NCI-H1436 (cell line): ENCODE measurements around the gene PML.

Experiments
- DNase-seq: peaks from one replicate; lab custom pipeline; 2025; lab: John Stamatoyannopoulos, UW

Gene PML

GRCh38 chr15:73994413-73994883 lies at the start of gene PML:
Gene PML (plus strand): TSS chr15:73994716. CDS start chr15:73994813, 97 bp downstream.
- DNase-seq, result peak; percentile 93

- DNase-seq, result no peak
These were observed 49.4 kb upstream of the PML start for GRCh38 chr15:73945130-73945508.

DNA sequence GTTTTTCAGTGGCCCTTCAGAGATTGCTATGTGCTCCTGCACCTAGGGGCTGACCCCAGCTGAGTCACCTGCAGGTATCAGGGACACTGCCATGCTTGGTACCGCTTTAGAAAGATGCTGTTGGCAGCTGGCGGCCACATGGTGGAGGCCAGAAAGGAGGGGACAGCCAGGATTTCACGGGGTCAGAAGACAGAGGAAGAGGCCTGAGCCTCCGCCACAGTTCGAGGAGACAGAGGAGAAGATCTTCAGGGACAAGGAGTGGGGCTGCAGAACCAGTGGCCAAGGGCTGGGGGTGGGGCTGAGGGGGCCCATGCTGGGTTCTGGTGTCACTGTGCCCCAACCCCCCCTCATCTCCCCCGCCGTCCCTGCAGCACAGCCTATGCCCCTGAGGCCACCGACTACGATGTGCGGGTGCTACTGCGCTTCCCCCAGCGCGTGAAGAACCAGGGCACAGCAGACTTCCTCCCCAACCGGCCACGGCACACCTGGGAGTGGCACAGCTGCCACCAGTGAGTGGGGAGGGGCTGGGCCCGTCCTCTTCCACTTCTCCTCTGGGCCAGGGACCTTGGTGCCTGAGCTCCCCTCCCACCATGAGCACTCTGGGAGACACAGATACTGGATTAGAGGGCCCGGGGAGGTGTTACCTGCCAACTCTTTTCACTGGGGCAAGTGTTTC lies 48.3 kb upstream of the PML start:
- no peak for DNase-seq

DNA sequence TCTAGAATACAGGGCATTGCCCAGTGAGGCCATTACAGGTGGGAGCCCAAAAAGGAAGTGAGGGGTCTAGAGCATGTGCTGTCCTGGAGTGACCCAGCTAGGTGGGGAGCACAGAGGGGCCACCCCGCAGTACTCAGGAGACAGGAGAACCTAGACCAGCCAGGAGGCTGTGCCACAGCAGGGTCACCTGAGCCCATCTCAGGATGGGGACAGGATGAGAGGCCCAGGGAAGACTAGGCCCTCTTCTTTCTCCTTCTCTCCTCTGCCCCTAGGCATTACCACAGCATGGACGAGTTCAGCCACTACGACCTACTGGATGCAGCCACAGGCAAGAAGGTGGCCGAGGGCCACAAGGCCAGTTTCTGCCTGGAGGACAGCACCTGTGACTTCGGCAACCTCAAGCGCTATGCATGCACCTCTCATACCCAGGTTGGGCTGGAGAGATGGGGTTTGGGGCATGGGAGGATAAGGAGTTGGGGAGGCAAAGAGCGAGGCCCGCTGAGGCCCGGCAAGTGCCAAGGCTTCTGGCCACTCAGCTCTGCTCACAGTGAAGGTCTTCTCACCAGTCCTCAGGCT lies 47.6 kb upstream of the PML start:
- DNase-seq, result no peak

DNA sequence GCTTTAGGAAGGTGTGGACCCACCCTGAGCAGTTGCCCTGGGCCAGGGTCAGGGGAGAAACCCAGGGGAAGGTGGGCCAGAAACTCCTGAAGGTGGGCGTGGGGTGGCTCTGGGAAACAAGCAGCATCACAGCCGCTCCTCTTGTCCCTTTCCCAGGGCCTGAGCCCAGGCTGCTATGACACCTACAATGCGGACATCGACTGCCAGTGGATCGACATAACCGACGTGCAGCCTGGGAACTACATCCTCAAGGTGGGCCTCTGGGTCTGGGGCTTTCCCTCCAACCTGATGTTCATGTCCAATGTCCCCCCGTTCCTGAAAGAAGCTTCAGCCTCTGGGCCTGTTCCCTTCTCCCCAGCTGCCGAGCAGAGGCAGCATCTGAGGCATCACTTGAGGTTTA lies 46.9 kb upstream of the PML start:
- no peak for DNase-seq

DNA sequence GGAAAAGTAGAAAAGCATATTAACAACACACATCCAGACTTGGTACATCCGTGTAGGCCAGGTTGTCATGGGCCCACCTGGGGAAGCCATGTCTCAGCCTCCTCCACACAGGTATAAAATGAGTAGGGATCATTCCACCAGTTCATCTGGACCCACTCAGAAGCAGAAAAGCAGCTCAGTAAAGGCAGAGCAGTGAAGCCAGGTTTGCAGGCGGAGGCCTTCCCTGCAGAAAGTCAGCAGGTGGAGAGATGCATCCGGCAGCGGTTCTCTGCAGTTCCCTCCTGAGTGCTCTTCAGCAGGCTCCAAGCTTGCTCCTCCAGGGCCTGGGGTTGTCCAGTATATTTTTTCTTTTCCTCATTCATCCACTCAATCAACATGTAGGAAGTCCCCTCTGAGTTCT lies 46.1 kb upstream of the PML start:
- DNase-seq, result no peak

DNA sequence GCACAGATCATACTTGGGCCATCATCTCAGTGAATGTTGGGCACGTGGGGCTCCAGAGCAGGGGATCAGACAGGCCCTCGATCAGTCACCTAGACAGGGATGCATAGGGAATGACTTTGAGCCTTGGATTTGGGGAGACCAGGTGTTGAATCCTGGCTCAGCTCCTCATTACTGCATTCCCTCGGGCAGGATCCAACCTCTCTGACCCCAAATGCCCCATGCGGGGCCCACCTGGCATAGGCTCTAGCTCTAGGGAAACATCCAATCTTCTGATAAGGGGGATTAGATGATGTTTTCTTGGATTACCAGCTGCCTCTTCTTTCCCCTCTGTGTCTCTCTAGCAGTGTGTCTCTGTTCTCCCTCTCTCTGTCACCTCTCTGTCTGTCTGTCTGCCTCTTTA lies 45.5 kb upstream of the PML start:
- no peak for DNase-seq

DNA sequence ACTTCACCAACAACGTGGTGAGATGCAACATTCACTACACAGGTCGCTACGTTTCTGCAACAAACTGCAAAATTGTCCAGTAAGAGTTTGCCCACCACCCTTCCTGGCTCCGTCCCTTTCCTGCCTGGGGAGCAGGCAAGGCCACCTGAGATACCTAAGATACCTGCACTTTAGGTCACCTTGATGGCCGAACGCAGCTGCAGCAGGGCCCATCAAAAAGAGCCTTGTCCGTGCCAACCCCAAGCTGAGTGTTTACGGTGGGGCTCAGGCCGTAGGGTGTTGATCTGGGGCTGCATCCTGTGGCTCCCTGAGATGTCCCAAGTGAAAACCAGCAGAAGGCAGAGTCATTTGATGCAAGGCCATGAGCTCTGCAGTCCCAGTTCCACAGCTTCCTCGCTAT lies 45.0 kb upstream of the PML start:
- no peak for DNase-seq

DNA sequence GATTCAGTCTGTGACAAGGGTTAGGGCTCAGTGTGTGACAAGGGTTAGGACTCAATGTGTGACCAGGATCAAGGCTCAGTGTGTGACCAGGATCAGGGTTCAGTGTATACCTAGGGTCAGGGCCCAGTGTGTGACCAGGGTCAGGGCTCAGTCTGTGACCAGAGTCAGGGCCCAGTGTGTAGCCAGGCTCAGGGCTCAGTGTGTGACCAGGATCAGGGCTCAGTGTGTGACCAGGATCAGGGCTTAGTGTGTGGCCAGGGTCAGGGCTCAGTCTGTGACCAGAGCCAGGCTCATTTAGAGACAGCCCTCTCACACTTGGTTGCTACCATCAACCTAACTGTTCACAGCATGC lies 44.1 kb upstream of the PML start:
- DNase-seq, result no peak

- peak; percentile 61 for DNase-seq
These were observed 43.5 kb upstream of the PML start for GRCh38 chr15:73950831-73951561.

DNA sequence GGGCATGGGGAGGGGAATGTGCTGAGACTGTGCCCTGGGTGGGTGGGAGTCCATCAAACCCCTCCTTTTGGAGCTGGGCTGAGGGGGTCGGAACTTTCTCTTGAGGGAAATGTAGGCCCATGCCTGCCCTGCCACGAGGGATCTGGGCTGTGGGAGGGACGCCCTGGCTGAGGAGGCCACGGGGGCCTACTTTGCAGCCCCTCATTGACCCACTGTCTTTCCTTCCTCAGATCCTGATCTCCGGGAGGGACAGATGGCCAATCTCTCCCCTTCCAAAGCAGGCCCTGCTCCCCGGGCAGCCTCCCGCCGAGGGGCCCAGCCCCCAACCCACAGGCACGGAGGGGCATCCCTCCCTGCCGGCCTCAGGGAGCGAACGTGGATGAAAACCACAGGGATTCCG lies 42.9 kb upstream of the PML start:
- no peak for DNase-seq

- DNase-seq, result no peak
These were observed 42.2 kb upstream of the PML start for GRCh38 chr15:73952171-73952912.

DNA sequence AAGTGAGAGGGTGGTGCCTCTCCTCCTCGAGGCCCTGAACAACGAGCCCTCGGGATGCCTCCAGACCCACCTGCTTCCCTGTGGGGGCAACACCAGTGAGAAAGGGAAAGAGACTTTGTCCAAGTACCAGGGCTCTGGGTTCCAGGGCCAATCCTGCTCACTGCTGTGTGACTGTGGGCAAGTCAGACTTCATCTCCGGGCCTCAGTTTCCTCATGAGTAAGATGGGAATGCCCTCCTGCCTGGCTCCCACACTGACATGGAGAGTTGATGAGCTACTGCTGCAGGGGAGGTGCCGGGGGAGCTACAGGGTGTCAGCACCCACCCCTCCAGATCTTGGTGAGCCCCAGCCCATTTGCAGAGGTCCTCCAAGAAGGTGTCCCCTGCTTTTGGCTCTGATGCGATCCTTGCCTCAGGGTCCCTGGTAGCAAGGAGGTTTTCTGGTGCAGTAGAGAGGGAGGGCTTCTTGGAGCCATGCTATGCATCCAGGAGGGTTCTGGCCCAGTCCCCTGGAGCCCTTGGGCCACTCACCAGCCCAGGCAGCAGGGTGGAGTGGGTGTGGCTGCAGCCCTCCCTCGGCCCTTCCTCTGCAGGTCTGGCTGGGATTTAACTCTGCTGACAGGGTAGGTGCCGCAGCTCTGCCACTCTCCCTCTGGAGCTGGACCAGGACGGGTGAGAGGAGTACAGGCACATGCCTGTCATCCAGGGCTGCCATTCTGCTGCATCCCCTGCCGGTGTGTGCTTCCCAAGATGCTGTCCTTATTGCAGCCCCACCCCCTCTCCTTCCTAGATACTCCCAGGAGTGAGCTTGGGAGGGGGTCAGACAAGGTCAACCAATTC lies 41.4 kb upstream of the PML start:
- DNase-seq, result no peak

GRCh38 chr15:73954188-73955145 lies 40.0 kb upstream of the PML start:
- DNase-seq, result no peak

GRCh38 chr15:73955326-73955725 lies 39.2 kb upstream of the PML start:
- no peak for DNase-seq

DNA sequence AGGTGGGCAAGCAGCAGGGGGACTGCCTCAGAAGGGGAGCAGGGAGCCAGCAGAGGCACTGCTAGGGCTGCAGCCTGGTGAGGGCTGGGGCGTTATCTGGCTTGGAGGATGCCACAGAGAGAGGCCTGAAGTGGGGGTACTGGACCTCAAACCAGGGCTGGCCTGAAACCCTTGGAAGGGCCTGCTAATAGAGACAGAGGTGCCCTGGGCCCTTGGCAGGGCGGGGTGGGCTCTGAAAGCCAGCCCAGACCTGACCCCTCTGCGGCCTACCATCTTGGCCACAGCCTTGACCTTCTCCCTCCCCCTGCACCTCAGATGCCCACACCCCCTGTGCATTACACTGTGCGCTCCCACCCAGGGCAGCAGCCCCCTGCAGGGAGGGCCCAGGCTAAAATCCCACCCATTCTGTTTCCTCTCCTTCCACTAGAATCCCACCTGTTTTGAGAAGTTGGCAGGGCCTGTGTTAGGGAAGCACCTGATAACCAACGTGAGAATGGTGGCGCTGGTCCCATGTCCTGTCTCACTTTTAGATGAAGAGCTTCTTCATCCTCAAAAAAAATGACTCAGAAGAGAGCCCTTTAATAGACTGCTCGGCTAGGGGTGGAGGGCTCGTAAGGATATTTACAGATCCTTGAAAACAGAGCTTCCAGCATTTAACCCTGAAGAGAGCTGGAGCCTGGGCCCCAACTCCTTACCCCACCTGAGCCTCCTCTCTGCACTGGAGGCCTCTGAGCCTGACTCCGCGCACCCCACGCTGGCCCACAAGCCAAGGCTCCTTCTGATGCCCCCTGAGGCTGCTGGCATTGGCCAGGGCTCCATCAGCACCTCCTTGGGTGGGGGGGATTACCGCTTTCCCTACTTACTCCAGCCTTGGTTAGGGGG lies 38.4 kb upstream of the PML start:
- DNase-seq, result no peak

DNA sequence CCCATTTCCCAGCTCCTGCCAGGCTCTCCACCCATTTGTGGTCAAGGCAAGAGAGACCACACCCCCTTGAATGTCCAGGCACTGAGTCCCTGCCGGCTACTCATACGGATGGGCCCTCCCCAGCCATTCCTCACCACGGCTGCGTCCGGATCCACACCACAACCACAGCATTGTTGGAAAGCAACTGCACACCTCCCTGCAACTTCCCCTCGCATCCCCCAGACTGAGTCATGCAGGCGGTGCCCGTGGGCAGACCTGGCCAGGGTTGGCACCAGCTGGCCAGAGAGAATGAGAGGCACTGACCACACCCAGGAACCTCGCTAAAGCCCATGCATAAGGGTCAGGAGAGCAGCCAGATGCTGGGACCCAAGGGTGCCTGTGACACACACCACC lies 37.8 kb upstream of the PML start:
- DNase-seq, result no peak

- DNase-seq, result no peak
These were observed 37.2 kb upstream of the PML start for GRCh38 chr15:73957276-73957675.

DNA sequence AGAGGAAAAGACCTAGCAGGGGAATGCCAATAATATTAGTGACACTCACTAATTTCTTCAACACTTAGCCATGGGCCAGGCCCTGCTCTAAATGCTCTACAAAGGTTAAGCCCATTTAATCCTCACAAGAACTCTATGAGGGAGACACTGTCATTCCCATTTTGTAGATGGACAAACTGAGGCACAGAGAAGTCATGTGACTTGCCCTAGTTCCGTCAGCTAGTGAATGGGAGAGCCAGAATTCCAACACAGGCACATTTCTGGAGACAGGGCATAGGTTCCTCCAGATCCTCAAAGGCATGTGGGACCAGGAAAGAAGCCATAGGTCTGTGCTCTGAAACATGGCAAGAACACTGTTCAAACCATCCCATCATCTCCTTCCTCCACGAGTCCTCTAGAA lies 36.7 kb upstream of the PML start:
- no peak for DNase-seq
